Pancreas (tissue), 10 donors: ENCODE results near the gene PACSIN1. TPM values are rescaled to one million over a fixed set of nuclear protein-coding genes. Genes with fewer than 3 reads are reported as not detected.

Experiments used
- ATAC-seq, 4 donors: fragments of 200-7000 bp; cut with Tn5 transposase; one replicate each; pipeline versions ENCODE4 v1.8.0 to v1.9.1; 2020; ENCODE audit warnings: mild to moderate bottlenecking in 4 of 4, moderate library complexity in 4 of 4
- DNase-seq, 6 donors: peaks; one replicate each; pipeline ENCODE4 v3.0.0-alpha.2; 2020
- FAIRE-seq: peaks from 2 replicates; lab custom pipeline; 2012; peaks lifted over from hg19 to GRCh38; lab: Jason Lieb, UNC
- H3K27ac ChIP-seq, 4 donors: fragments of 200-600 bp; sonication (generic); 1 replicate in 3 of 4; 2 replicates in 1 of 4; pipeline versions ENCODE4 v1.5.0 to v1.8.0; 2020
- H3K27me3 ChIP-seq, 4 donors: fragments of 200-600 bp; one replicate each; pipeline ENCODE4 v1.8.0; 2021
- H3K36me3 ChIP-seq, 3 donors: fragments of 200-600 bp; sonication (generic) in 1 of 3; one replicate each; pipeline versions ENCODE4 v1.5.0 to v1.8.0; 2020 to 2021
- H3K4me1 ChIP-seq, 3 donors: fragments of 200-600 bp; one replicate each; pipeline ENCODE4 v1.8.0; 2021
- H3K4me3 ChIP-seq, 4 donors: fragments of 200-600 bp; sonication (generic) in 2 of 4; one replicate each; pipeline versions ENCODE4 v1.5.0 to v1.8.0; 2020 to 2021
- H3K9me3 ChIP-seq, 4 donors: fragments of 200-600 bp; one replicate each; pipeline ENCODE4 v1.8.0; 2021
- CTCF ChIP-seq, 4 donors: fragments of 200-600 bp; sonication (generic) in 3 of 4; IDR thresholded peaks; one replicate each; pipeline versions ENCODE4 v1.5.0 to v1.8.0; 2021; ENCODE audit warnings: antibody characterized with exemption in 4 of 4
- WGBS, 2 donors: extraction: QIAGEN DNeasy Blood & Tissue Kit; methylation state at CpG; one replicate each; pipeline ENCODE4 v1.1.7; 2013; 5-methylcytosine and 5-hydroxymethylcytosine counted together
- intact Hi-C, 3 donors: fragments of 100-400 bp; cut with DNase I; formaldehyde crosslinking; loops; one replicate each; pipeline versions ENCODE4 v1.11.1 to v1.14.2; 2022
- polyA plus RNA-seq, 2 donors: library from polyadenylated mRNA; stranded (reverse); fragments of 200-250 nt; gene quantifications; one replicate each; pipeline ENCODE4 v1.2.3, GENCODE V29; 2013
- total RNA-seq, 6 donors: library from RNA; stranded (reverse); fragmentation: NEBNext Ultra II Directional in 4 of 6; extraction: Animal tissue kit (Norgen Biotek cat#: 25700) in 4 of 6; gene quantifications; one replicate each; pipeline versions ENCODE4 v1.2.1 to v1.2.4, GENCODE V29; 2021 to 2023
- donor health status: healthy with polysubstance abuse.
- donor health status: DM: no; HTN: no; CAD: no; lungs with moderate emphysema.
- donor health status: DM: no; HTN: no; CAD: no.
- donor health status: control.
- donor health status: control.
- donor health status: Bipolar disorder and iron deficiency.
- donor health status: DM: yes; HTN: yes; CAD: no.
- donor health status: DM: no; HTN: no; CAD: no.
- donor health status: DM: no; HTN: no; CAD: no.
- donor health status: DM: yes; HTN: yes; CAD: no.

Gene PACSIN1
- total and polyA plus RNA-seq, 8 donors: 0.25 to 2.0 (median 0.71) TPM

DNA sequence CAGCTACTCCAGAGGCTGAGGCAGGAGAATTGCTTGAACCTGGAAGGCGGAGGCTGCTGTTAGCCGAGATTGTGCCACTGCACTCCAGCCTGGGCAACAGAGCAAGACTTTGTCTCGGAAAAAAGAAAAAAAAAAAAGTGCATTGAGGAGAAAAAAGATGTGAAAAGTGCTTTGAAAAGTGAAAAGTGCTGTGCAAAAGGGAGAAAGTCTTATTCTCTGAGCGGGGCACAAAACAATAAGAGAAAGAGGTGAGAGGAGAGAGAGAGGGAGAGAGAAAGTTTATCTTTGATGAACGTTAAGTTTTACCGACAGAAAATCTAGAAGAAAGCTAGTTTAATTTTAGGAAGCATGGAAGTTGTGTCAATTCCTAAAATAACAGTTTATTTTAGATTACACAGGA, 3.9 kb upstream of the PACSIN1 start:
- WGBS, 2 donors: 71 to 78% methylated on average over 6 of the region's 6 CpGs

GRCh38 chr6:34462551-34462971, 3.3 kb upstream of the PACSIN1 start:
- H3K4me1 ChIP-seq: no peaks in the 10 kb centered on the region
- FAIRE-seq (no peak), DNase-seq (no peak), ATAC-seq (peak in 3 of 4 donors; percentile 45 to 62 (median 57))
- TF ChIP-seq CTCF (IDR thresholded peaks at IDR 0.05): no peak
- H3K27ac ChIP-seq: no peak overlapping the region
- no peak overlapping the region for H3K4me3 ChIP-seq
- no peaks in the 10 kb centered on the region for H3K9me3 ChIP-seq
- intact Hi-C loops: loop anchor here in 2 of 3 donors (5.0 to 10.0 kb wide), 2 partner anchors 142 to 150 kb away; no protein-coding TSS in a partner anchor
- WGBS, 2 donors: 32 to 42% methylated on average over 6 of the region's 6 CpGs
- H3K36me3 ChIP-seq: no peaks in the 10 kb centered on the region
- no peaks in the 10 kb centered on the region for H3K27me3 ChIP-seq

More for the DNA sequence above, 3.9 kb upstream of the PACSIN1 start:
- FAIRE-seq: no peak
- no peak for TF ChIP-seq CTCF (IDR thresholded peaks at IDR 0.05)
- Histone ChIP-seq H3K27me3 (no peaks in the 10 kb centered on the region), H3K9me3 (no peaks in the 10 kb centered on the region), H3K27ac (no peak overlapping the region), H3K4me3 (no peak overlapping the region), H3K4me1 (no peaks in the 10 kb centered on the region), H3K36me3 (no peaks in the 10 kb centered on the region)
- no peak for ATAC-seq
- intact Hi-C loops: loop anchor here in 2 of 3 donors (5.0 to 10.0 kb wide), 2 partner anchors 143 to 150 kb away; no protein-coding TSS in a partner anchor
- DNase-seq: no peak

- FAIRE-seq (no peak), DNase-seq (no peak), ATAC-seq (no peak)
- 87 to 96% methylated on average over 2 of the region's 2 CpGs for WGBS, 2 donors
- H3K36me3 ChIP-seq: no peaks in the 10 kb centered on the region
- no peaks in the 10 kb centered on the region for H3K9me3 ChIP-seq
- intact Hi-C loops: loop anchor here in 2 of 3 donors (5.0 to 10.0 kb wide), 2 partner anchors 142 to 149 kb away; no protein-coding TSS in a partner anchor
- H3K27ac ChIP-seq: no peak overlapping the region
- TF ChIP-seq CTCF (IDR thresholded peaks at IDR 0.05): no peak
- H3K27me3 ChIP-seq: no peaks in the 10 kb centered on the region
- no peaks in the 10 kb centered on the region for H3K4me1 ChIP-seq
- H3K4me3 ChIP-seq: no peak overlapping the region
Measured at GRCh38 chr6:34463299-34463698, 2.6 kb upstream of the PACSIN1 start.

DNA sequence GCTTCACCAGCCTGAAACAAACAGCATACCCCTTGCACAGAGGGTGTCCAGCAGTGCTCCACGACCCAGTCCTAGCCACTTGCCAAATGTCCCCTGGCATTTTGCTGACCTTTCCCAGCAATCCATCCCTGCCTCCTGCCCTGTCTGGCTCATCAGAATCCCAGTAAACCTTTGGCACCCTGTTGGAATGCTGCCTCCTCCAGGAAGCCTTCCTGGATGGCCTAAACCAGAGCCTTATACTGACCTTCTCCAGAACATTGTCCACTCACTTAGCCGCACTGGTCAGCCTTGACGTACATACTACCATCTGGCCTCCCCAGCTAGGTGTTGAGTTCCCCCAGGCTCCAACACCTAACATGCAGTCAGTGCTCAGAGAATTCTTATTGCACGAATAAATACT, 2.0 kb upstream of the PACSIN1 start:
- Histone ChIP-seq H3K4me3 (no peak overlapping the region), H3K27ac (no peak overlapping the region), H3K9me3 (no peaks in the 10 kb centered on the region), H3K27me3 (no peaks in the 10 kb centered on the region), H3K4me1 (no peaks in the 10 kb centered on the region), H3K36me3 (no peaks in the 10 kb centered on the region)
- FAIRE-seq (no peak), DNase-seq (no peak), ATAC-seq (no peak)
- intact Hi-C loops: loop anchor here in 2 of 3 donors (5.0 to 10.0 kb wide), 2 partner anchors 141 to 148 kb away; no protein-coding TSS in a partner anchor
- no peak for TF ChIP-seq CTCF (IDR thresholded peaks at IDR 0.05)
- WGBS, 2 donors: 78 to 79% methylated on average over 4 of the region's 4 CpGs
